Right atrium auricular region (tissue), 2 donors: Measurements from ENCODE around the gene FCN3. TPM values are rescaled to one million over a fixed set of nuclear protein-coding genes. Genes with fewer than 3 reads are reported as not detected.
A peak's percentile ranks its signal among the peaks of the same experiment; 100 is the strongest.

ENCODE experiments used
- DNase-seq: peaks from one replicate; pipeline ENCODE4 v3.0.0-alpha.2; 2019; ENCODE audit warnings: low spot score
- H3K27ac ChIP-seq, 2 donors: fragments of 200-600 bp; sonication (generic); 1 replicate in 1 of 2; 2 replicates in 1 of 2; pipeline ENCODE4 v1.5.1; 2016 to 2019
- H3K27me3 ChIP-seq, 2 donors: fragments of 200-600 bp; sonication (generic); one replicate each; pipeline versions ENCODE4 v1.5.1 to v1.6.0; 2017 to 2019
- H3K36me3 ChIP-seq: fragments of 200-600 bp; sonication (generic); one replicate; pipeline ENCODE4 v1.5.1; 2016
- H3K4me1 ChIP-seq, 2 donors: fragments of 200-600 bp; sonication (generic); one replicate each; pipeline versions ENCODE4 v1.5.1 to v1.6.0; 2017 to 2019
- H3K4me3 ChIP-seq, 2 donors: fragments of 200-600 bp; sonication (generic); 1 replicate in 1 of 2; 2 replicates in 1 of 2; pipeline ENCODE4 v1.5.1; 2017 to 2019; ENCODE audit warnings: mild to moderate bottlenecking in 1 of 2, moderate library complexity in 1 of 2
- H3K9me3 ChIP-seq, 2 donors: fragments of 200-600 bp; sonication (generic); one replicate each; pipeline ENCODE4 v1.5.1; 2019
- CTCF ChIP-seq, 2 donors: fragments of 200-600 bp; sonication (generic); IDR thresholded peaks; one replicate each; pipeline ENCODE4 v1.5.1; 2019; ENCODE audit warnings: antibody characterized with exemption in 2 of 2
- total RNA-seq, 2 donors: library from RNA; depleted of rRNA; stranded (reverse); fragments of >200 nt; gene quantifications; one replicate each; pipeline ENCODE4 v1.1.0, GENCODE V29; 2016

Gene FCN3
- total RNA-seq, 2 donors from 2014 or later: 21.1 to 36.6 TPM

DNA sequence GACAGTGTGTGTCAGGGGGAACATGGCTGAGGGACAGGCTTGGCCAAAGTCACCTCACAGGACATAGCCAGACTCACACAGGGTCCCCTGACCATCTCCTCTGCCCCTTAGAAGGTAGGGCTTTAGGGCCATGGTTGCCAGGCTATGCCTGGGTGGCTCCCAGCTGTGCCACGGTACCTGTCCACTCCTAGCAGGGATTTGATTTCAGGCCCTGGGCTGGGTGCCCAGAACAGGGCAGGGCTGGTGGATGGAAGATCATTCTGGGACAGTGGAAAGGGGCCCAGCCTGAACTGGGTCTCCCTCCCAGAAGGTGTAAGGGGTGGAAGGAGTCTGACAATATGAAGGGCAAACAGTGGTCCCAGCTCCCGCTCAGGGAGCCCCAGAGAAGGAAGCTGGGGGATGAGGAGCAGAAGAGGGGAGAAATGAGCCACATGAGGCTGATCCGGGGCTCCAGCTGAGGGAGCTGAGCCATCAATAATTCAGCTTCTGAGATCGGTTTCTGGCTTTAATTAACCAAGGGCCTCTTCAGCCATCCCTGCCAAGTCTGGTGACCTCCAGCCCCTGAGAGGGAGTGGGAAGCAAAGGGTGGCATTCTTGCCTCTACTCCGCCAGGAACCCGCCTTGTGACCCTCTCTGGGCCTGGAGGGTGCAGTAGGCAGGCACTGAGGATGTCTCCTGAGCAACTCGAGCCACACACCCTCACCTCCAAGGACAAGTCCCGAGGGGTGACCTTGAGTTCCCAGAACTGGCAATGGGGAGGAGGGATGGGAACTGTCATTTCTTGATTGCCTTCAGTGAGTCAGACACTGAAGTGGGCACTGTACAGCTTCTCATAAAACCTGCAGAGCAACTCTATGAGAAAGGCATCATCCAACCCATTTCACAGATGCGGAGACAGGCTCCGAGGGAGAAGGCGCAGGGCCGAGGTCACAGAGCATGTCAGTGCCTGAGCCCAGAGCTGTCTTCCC lies 6.4 kb upstream of the FCN3 start:
- Histone ChIP-seq H3K36me3 (no peaks in the 10 kb centered on the region), H3K9me3 (no peaks in the 10 kb centered on the region), H3K27me3 (no peaks in the 10 kb centered on the region), H3K27ac (no peak overlapping the region), H3K4me1 (peaks cover 0 to 17% of the 10 kb centered on the region in 2 donors), H3K4me3 (no peak overlapping the region)
- no peak for TF ChIP-seq CTCF (IDR thresholded peaks at IDR 0.05)
- DNase-seq: no peak

GRCh38 chr1:27380224-27380623 lies 5.6 kb upstream of the FCN3 start:
- TF ChIP-seq CTCF (IDR thresholded peaks at IDR 0.05): no peak
- H3K4me1 ChIP-seq: peaks cover 0 to 17% of the 10 kb centered on the region in 2 donors
- H3K9me3 ChIP-seq: no peaks in the 10 kb centered on the region
- H3K4me3 ChIP-seq: no peak overlapping the region
- DNase-seq: no peak
- no peaks in the 10 kb centered on the region for H3K27me3 ChIP-seq
- H3K27ac ChIP-seq: no peak overlapping the region
- H3K36me3 ChIP-seq: no peaks in the 10 kb centered on the region

- TF ChIP-seq CTCF (IDR thresholded peaks at IDR 0.05): no peak
- Histone ChIP-seq H3K27me3 (no peaks in the 10 kb centered on the region), H3K4me1 (peaks cover 0 to 17% of the 10 kb centered on the region in 2 donors), H3K4me3 (no peak overlapping the region), H3K9me3 (no peaks in the 10 kb centered on the region), H3K36me3 (no peaks in the 10 kb centered on the region), H3K27ac (no peak overlapping the region)
- DNase-seq: no peak
Measured at GRCh38 chr1:27379564-27380122, 5.0 kb upstream of the FCN3 start.

- Histone ChIP-seq H3K4me1 (peaks cover 0 to 13% of the 10 kb centered on the region in 2 donors), H3K27ac (no peak overlapping the region), H3K27me3 (no peaks in the 10 kb centered on the region), H3K9me3 (no peaks in the 10 kb centered on the region), H3K36me3 (no peaks in the 10 kb centered on the region), H3K4me3 (no peak overlapping the region)
- DNase-seq: no peak
- no peak for TF ChIP-seq CTCF (IDR thresholded peaks at IDR 0.05)
Measured at GRCh38 chr1:27377760-27378495, 3.3 kb upstream of the FCN3 start.

DNA sequence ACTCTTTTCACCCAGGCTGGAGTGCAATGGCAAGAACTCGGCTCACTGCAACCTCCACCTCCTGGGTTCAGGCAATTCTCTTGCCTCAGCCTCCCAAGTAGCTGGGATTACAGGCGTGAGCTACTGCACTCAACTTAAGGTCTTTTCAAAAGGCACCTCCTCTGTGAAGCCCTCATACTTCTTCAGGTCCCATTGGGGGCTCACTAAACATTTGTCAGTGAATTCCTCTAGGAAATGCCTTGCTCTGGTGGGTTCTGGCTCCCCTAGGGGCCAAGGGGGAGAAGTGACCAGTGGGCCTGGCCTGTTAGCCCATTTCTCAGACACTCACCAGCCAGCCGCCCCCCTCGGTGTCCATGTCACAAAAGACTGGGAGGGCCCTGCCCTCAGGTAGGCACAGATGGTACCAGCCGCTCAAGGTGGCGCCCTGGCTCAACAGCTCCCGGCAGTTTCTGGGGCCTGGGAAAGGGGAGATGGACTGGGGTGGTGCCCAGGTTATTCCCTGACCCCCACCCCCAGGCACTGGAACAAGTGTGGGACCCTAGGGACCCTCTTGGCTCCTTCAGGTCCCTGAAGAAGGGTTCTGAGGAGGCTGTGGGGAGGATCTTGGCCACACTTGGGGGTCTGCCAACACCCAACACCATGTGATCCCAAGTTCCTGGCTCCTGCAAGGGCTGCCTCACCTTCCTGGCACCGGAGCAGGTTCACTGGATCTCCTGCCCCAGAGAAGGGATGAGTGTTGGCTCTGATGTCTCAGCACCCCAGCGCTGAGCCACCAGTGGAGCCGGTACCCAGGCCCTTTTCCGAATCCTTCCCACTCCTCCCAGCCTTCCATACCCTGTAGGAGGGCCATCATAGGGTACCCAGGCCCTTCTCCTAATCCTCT lies 1.6 kb downstream of the FCN3 start:
- no peak for TF ChIP-seq CTCF (IDR thresholded peaks at IDR 0.05)
- DNase-seq: no peak
- H3K9me3 ChIP-seq: no peaks in the 10 kb centered on the region
- H3K27me3 ChIP-seq: no peaks in the 10 kb centered on the region
- no peak overlapping the region for H3K4me3 ChIP-seq
- peak overlapping the region; percentile 42 to 53 for H3K27ac ChIP-seq
- H3K4me1 ChIP-seq: peaks cover 0 to 15% of the 10 kb centered on the region in 2 donors
- H3K36me3 ChIP-seq: no peaks in the 10 kb centered on the region
